WI38 (cell line): ENCODE measurements around the gene PCDHGC5.

Experiments used
- H3K4me3 ChIP-seq: 2 replicates; pipeline ENCODE4 v1.5.1; 2011; ENCODE audit warnings: low read depth, mild to moderate bottlenecking, control low read depth, low read length
- TF ChIP-seq, protein P1 (sequence below): IDR thresholded peaks from 2 replicates; pipeline ENCODE4 v1.5.1; 2012; ENCODE audit warnings: low read depth, mild to moderate bottlenecking, control low read depth, low read length

Gene PCDHGC5

DNA sequence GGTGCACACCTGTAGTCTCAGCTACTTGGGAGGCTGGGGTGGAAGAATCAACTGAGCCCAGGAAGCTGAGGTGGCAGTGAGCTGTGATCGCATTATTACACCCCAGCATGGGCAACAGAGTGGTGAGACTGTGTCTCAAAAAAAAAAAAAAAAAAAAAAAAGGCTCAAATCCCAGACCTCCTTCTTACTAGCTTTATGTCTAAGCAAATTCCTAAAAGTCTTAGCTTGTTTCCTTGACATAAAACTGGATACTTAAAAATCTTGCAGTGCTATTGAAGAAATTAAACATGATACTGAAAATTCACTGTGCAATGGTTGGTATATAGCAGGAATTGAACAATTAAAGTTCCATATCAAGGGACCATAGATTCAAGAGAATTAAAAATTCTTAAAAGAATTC lies 45.0 kb downstream of the PCDHGC5 start:
- TF ChIP-seq, protein P1, sequence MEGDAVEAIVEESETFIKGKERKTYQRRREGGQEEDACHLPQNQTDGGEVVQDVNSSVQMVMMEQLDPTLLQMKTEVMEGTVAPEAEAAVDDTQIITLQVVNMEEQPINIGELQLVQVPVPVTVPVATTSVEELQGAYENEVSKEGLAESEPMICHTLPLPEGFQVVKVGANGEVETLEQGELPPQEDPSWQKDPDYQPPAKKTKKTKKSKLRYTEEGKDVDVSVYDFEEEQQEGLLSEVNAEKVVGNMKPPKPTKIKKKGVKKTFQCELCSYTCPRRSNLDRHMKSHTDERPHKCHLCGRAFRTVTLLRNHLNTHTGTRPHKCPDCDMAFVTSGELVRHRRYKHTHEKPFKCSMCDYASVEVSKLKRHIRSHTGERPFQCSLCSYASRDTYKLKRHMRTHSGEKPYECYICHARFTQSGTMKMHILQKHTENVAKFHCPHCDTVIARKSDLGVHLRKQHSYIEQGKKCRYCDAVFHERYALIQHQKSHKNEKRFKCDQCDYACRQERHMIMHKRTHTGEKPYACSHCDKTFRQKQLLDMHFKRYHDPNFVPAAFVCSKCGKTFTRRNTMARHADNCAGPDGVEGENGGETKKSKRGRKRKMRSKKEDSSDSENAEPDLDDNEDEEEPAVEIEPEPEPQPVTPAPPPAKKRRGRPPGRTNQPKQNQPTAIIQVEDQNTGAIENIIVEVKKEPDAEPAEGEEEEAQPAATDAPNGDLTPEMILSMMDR, result no peak
- H3K4me3 ChIP-seq, result no peak overlapping the region

DNA sequence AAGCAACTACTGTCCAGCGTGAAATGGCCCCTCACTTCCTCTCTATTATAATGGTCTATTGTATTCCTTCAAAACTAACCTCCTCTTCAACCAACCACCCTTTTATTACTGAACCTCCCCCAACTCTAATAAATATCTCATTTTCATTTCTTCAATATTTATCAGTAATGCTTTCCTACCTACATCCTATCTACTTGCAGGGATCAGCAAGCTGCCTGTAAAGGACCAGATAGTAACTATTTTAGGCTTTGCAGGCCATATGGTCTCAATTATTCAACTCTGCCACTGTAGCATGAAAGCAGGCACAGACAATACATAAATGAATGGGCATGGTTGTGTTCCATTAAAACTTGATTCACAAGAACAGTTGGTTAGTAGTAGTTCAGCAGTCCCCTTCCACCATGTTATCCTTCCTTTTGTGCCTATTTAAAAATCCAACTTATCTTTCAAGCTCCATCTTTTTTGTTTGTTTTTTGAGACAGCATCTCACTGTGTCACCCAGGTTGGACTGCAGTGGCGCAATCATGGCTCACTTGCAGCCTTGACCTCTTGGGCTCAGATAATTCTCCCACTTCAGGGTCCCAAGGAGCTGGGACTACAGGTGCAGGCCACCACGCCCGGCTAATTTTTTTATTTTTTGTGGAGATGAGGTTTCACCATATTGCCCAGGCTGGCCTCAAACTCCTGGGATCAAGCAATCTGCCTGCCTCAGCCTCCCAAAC lies 45.8 kb downstream of the PCDHGC5 start:
- H3K4me3 ChIP-seq, result no peak overlapping the region
- TF ChIP-seq, protein P1, result no peak
